PC-3 (cell line): ENCODE results near the gene LCLAT1.

Experiments used
- CTCF ChIP-seq: fragments of 300-600 bp; sonication (generic); conservative IDR thresholded peaks from 2 replicates; pipeline ENCODE4 v1.5.1; 2017; ENCODE audit warnings: antibody characterized with exemption, low read depth, mild to moderate bottlenecking, low read length
- EZH2 ChIP-seq: fragments of 300-600 bp; sonication (generic); IDR thresholded peaks from one replicate; pipeline ENCODE4 v1.6.1; 2017; ENCODE audit warnings: antibody characterized with exemption, mild to moderate bottlenecking, low read length; ENCODE audit not compliant: unreplicated experiment
- EZH2phosphoT487 ChIP-seq: fragments of 300-600 bp; sonication (generic); IDR thresholded peaks from 2 replicates; pipeline ENCODE4 v1.6.1; 2018; ENCODE audit warnings: mild to moderate bottlenecking, antibody characterized with exemption, low read length, borderline replicate concordance

DNA sequence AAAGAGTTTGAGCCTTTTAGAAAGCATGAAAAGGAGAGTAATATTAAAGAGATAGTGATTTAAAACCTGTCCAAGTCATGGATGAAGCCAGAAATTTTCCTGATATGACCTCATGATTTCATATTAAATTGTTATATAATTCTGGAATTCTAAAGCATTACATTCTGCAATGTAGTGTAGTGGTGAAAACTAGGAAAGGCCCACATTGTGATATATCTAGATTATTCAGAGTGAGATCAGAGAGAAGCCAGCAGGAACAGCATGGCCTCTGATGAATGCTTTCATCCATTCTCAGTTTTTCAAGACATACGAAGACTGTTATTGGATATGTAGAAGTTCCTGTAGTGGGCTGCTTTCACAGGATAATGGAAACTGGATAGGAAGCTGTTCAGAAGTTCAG, 98.8 kb downstream of the LCLAT1 start:
- no peak for TF ChIP-seq CTCF
- TF ChIP-seq EZH2, result no peak
- TF ChIP-seq EZH2phosphoT487, result no peak
